Measurements from ENCODE around the gene TBC1D13. TPM values are rescaled to one million over a fixed set of nuclear protein-coding genes. Genes with fewer than 3 reads are reported as not detected.

The TBC1D13 gene
- total and polyA plus RNA-seq, 9 donors: 12.0 to 59.4 (median 38.1) TPM

- Histone ChIP-seq H3K36me3 (ENCODE audit: control insufficient read depth, insufficient read depth, low read length) (peaks cover 38% of the 10 kb centered on the region), H3K4me1 (ENCODE audit: control insufficient read depth, insufficient read depth, low read length) (peaks cover 14% of the 10 kb centered on the region), H3K27me3 (ENCODE audit: control insufficient read depth, insufficient read depth, low read length) (no peaks in the 10 kb centered on the region), H3K9me3 (replicated peaks; ENCODE audit: control insufficient read depth, low read depth, low read length) (no peaks in the 10 kb centered on the region), H3K4me3 (ENCODE audit: low read length) (peak overlapping the region; percentile 68), H3K27ac (ENCODE audit: low read length) (no peak overlapping the region)
- DNase-seq: no peak
- WGBS (ENCODE audit: insufficient coverage): 60% methylated on average over 13 of the region's 18 CpGs
These were observed 32.9 kb downstream of the TBC1D13 start for GRCh38 chr9:128819716-128820664.

GRCh38 chr9:128820665-128821583, 33.9 kb downstream of the TBC1D13 start:
- 84% methylated on average over 23 of the region's 24 CpGs for WGBS (ENCODE audit: insufficient coverage)
- H3K36me3 ChIP-seq (ENCODE audit: control insufficient read depth, insufficient read depth, low read length): peaks cover 48% of the 10 kb centered on the region
- no peak overlapping the region for H3K27ac ChIP-seq (ENCODE audit: low read length)
- H3K27me3 ChIP-seq (ENCODE audit: control insufficient read depth, insufficient read depth, low read length): no peaks in the 10 kb centered on the region
- peaks cover 14% of the 10 kb centered on the region for H3K4me1 ChIP-seq (ENCODE audit: control insufficient read depth, insufficient read depth, low read length)
- no peak overlapping the region for H3K4me3 ChIP-seq (ENCODE audit: low read length)
- no peaks in the 10 kb centered on the region for H3K9me3 ChIP-seq (replicated peaks; ENCODE audit: control insufficient read depth, low read depth, low read length)
- DNase-seq: no peak

DNA sequence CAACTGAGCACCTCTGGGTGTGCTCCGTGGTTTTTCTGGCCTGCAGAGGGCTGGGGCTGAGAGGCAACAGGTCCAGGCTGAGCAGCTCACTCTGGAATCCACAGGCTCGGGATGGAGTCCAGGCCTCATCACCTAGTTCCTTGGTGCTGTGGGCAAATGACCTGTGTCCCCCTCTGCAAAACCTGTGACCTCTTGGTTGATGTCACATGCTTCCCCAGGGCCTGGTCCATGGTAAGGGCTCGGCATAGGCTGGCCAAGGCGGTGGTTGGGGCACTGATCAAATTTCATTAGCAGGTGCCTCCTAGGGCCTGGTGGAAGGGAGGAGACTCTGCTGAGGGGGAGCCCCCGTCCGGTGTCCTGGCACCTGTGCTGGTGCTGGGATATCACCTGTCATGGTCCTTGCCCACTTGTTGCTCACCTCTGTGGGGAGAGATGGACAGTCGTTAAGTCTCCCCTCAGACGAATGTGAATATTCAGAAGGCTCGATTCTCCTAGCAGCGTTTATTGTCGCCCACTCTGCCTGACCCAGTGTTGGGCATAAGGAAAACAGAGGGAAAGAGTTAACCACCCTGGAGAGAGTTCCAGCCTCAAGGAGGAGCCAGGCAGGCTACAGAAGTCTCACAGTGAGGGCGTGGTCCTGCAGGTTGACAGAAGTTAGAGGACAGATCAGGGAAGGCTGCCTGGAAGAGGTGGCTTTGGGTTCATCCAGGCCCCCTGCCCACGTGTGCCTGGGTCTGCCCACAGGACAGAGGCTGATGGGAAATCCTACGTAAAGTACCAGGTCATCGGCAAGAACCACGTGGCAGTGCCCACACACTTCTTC, 34.7 kb downstream of the TBC1D13 start:
- no peak for DNase-seq
- H3K9me3 ChIP-seq (replicated peaks; ENCODE audit: control insufficient read depth, low read depth, low read length): no peaks in the 10 kb centered on the region
- WGBS (ENCODE audit: insufficient coverage): 83% methylated on average over 12 of the region's 16 CpGs
- H3K4me3 ChIP-seq (ENCODE audit: low read length): no peak overlapping the region
- H3K36me3 ChIP-seq (ENCODE audit: control insufficient read depth, insufficient read depth, low read length): peaks cover 56% of the 10 kb centered on the region
- H3K27ac ChIP-seq (ENCODE audit: low read length): no peak overlapping the region
- H3K27me3 ChIP-seq (ENCODE audit: control insufficient read depth, insufficient read depth, low read length): no peaks in the 10 kb centered on the region
- H3K4me1 ChIP-seq (ENCODE audit: control insufficient read depth, insufficient read depth, low read length): peaks cover 14% of the 10 kb centered on the region

DNA sequence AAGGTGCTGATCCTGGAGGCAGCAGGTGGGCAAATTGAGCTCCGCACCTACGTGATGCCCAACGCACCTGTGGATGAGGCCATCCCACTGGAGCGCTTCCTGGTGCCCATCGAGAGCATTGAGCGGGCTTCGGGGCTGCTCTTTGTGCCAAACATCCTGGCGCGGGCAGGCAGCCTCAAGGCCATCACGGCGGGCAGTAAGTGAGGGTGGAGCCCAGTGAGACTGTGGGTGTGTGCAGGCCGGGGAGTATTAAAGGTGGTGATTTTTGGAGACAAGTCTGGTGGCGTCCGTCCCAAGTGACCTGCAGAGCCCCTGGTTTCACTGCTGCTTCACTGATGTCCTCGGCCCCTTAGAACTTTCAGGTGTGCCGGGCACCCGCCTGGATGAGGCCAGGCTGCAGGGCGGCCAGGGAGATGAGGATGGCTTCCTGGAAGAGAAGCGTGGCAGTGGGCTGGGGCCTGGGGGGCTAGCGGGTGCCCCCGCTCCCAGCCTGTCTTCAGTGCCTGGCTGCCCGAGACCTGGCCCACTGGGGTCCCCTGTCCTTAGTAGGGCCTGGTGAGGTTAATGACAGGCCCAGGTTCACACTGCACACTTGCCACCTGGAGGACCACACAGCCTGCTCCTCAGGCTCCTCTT, 35.5 kb downstream of the TBC1D13 start:
- Histone ChIP-seq H3K36me3 (ENCODE audit: control insufficient read depth, insufficient read depth, low read length) (peaks cover 63% of the 10 kb centered on the region), H3K4me3 (ENCODE audit: low read length) (no peak overlapping the region), H3K27me3 (ENCODE audit: control insufficient read depth, insufficient read depth, low read length) (no peaks in the 10 kb centered on the region), H3K4me1 (ENCODE audit: control insufficient read depth, insufficient read depth, low read length) (peaks cover 14% of the 10 kb centered on the region), H3K9me3 (replicated peaks; ENCODE audit: control insufficient read depth, low read depth, low read length) (no peaks in the 10 kb centered on the region), H3K27ac (ENCODE audit: low read length) (no peak overlapping the region)
- 92% methylated on average over 20 of the region's 22 CpGs for WGBS (ENCODE audit: insufficient coverage)
- no peak for DNase-seq

GRCh38 chr9:128823362-128823902, 36.4 kb downstream of the TBC1D13 start:
- Histone ChIP-seq H3K4me3 (ENCODE audit: low read length) (no peak overlapping the region), H3K27me3 (ENCODE audit: control insufficient read depth, insufficient read depth, low read length) (no peaks in the 10 kb centered on the region), H3K36me3 (ENCODE audit: control insufficient read depth, insufficient read depth, low read length) (peaks cover 63% of the 10 kb centered on the region), H3K9me3 (replicated peaks; ENCODE audit: control insufficient read depth, low read depth, low read length) (no peaks in the 10 kb centered on the region), H3K27ac (ENCODE audit: low read length) (no peak overlapping the region), H3K4me1 (ENCODE audit: control insufficient read depth, insufficient read depth, low read length) (peaks cover 15% of the 10 kb centered on the region)
- 84% methylated on average over 19 of the region's 19 CpGs for WGBS (ENCODE audit: insufficient coverage)
- DNase-seq: no peak

DNA sequence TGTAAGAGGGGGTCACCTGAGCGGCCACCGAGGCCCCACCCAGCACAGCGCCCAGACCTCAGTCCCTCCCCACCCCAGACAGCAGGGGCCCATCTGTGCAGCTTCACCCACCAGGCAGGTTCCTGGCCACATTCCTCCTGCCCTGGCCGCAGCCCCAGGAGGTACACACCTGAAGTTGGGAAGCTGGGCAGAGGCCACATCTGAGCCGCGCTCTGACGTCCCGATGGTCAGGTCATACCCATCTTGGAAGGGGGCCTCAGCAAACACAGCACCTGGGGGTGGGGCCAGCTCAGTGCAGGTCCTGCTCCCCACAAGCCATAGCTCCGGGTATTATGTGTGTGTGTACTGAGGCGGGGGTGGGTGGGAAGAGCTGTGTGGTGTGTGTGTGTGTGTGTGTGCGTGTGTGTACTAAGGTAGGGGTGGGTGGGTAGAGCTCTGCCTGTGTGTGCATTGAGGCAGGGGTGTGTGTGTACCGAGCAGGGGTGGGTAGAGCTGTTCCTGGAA, 36.9 kb downstream of the TBC1D13 start:
- Histone ChIP-seq H3K27me3 (ENCODE audit: control insufficient read depth, insufficient read depth, low read length) (no peaks in the 10 kb centered on the region), H3K27ac (ENCODE audit: low read length) (no peak overlapping the region), H3K4me3 (ENCODE audit: low read length) (no peak overlapping the region), H3K9me3 (replicated peaks; ENCODE audit: control insufficient read depth, low read depth, low read length) (no peaks in the 10 kb centered on the region), H3K36me3 (ENCODE audit: control insufficient read depth, insufficient read depth, low read length) (peaks cover 63% of the 10 kb centered on the region), H3K4me1 (ENCODE audit: control insufficient read depth, insufficient read depth, low read length) (peaks cover 20% of the 10 kb centered on the region)
- WGBS (ENCODE audit: insufficient coverage): 81% methylated on average over 10 of the region's 12 CpGs
- no peak for DNase-seq

- no peak overlapping the region for H3K27ac ChIP-seq (ENCODE audit: low read length)
- H3K4me1 ChIP-seq (ENCODE audit: control insufficient read depth, insufficient read depth, low read length): peaks cover 16% of the 10 kb centered on the region
- no peak for DNase-seq
- 83% methylated on average over 5 of the region's 7 CpGs for WGBS (ENCODE audit: insufficient coverage)
- H3K4me3 ChIP-seq (ENCODE audit: low read length): no peak overlapping the region
- H3K27me3 ChIP-seq (ENCODE audit: control insufficient read depth, insufficient read depth, low read length): no peaks in the 10 kb centered on the region
- H3K9me3 ChIP-seq (replicated peaks; ENCODE audit: control insufficient read depth, low read depth, low read length): no peaks in the 10 kb centered on the region
- peaks cover 63% of the 10 kb centered on the region for H3K36me3 ChIP-seq (ENCODE audit: control insufficient read depth, insufficient read depth, low read length)
These were observed 37.9 kb downstream of the TBC1D13 start for GRCh38 chr9:128824911-128825310.

- no peak for DNase-seq
- Histone ChIP-seq H3K4me1 (ENCODE audit: control insufficient read depth, insufficient read depth, low read length) (peaks cover 17% of the 10 kb centered on the region), H3K36me3 (ENCODE audit: control insufficient read depth, insufficient read depth, low read length) (peaks cover 63% of the 10 kb centered on the region), H3K4me3 (ENCODE audit: low read length) (no peak overlapping the region), H3K27me3 (ENCODE audit: control insufficient read depth, insufficient read depth, low read length) (no peaks in the 10 kb centered on the region), H3K27ac (ENCODE audit: low read length) (no peak overlapping the region), H3K9me3 (replicated peaks; ENCODE audit: control insufficient read depth, low read depth, low read length) (no peaks in the 10 kb centered on the region)
- WGBS (ENCODE audit: insufficient coverage): 93% methylated on average over 16 of the region's 22 CpGs
These were observed 39.1 kb downstream of the TBC1D13 start for GRCh38 chr9:128825923-128826700.

All from muscle of leg (tissue), 11 donors.